ENCODE data around the gene COL13A1. TPM values are rescaled to one million over a fixed set of nuclear protein-coding genes. Genes with fewer than 3 reads are reported as not detected.

The COL13A1 gene
- total RNA-seq, 1 experiment from 2014 or later = 5.9 TPM

GRCh38 chr10:69791812-69792211 lies 9.9 kb upstream of the COL13A1 start:
- Histone ChIP-seq H3K4me2 (ENCODE audit: low read length) (no peak overlapping the region), H3K9me3 (ENCODE audit: control insufficient read depth in 1 of 2, insufficient read depth in 1 of 2, low read depth in 1 of 2, low read length in 2 of 2) (no peaks in the 10 kb centered on the region), H3K36me3 (ENCODE audit: control insufficient read depth in 1 of 2, insufficient read depth in 2 of 2, low read length in 2 of 2) (no peaks in the 10 kb centered on the region), H3K4me3 (replicated peaks in 1 of 2; ENCODE audit: low read depth in 1 of 2, low read length in 2 of 2) (no peak overlapping the region), H3K27me3 (ENCODE audit: insufficient read depth, low read length) (no peaks in the 10 kb centered on the region), H4K20me1 (ENCODE audit: insufficient read depth) (no peaks in the 10 kb centered on the region), H2AFZ (ENCODE audit: low read depth, low read length, poor library complexity, severe bottlenecking) (no peak overlapping the region), H3K9ac (ENCODE audit: low read length) (no peak overlapping the region), H3K27ac (ENCODE audit: low read depth, low read length) (no peak overlapping the region), H3K9me2 (ENCODE audit: insufficient read depth) (no peaks in the 10 kb centered on the region), H3K4me1 (ENCODE audit: control insufficient read depth in 1 of 2, insufficient read depth in 2 of 2, low read length in 2 of 2) (no peaks in the 10 kb centered on the region), H3K79me2 (ENCODE audit: insufficient read depth, low read length) (no peaks in the 10 kb centered on the region)
- ChIA-PET RAD21 (ENCODE audit: low non-redundant PET in 1 of 2, low total read pairs in 2 of 2, uncharacterized antibody in 2 of 2, unreplicated experiment in 2 of 2) (no interaction called here), POLR2A (no interaction called here), CTCF (interaction anchor here (1.7 kb wide), 1 partner anchor 9 kb away, joined by 6 read pairs; no protein-coding TSS in a partner anchor)
- intact Hi-C loops (cut with micrococcal nuclease) = no loop called here
- TF ChIP-seq JUND (IDR thresholded peaks at IDR 0.05) (no peak), CEBPB (IDR thresholded peaks at IDR 0.05; ENCODE audit: low read depth) (no peak), TCF7L2 (IDR thresholded peaks at IDR 0.05; ENCODE audit: borderline replicate concordance, extremely low read depth, insufficient read depth, insufficient read length) (no peak), YY1 (IDR thresholded peaks at IDR 0.05; ENCODE audit: extremely low read depth, insufficient replicate concordance, low read depth, low read length) (no peak), SRF (IDR thresholded peaks at IDR 0.05; ENCODE audit: low read depth) (no peak), CBX3 (IDR thresholded peaks at IDR 0.05; ENCODE audit: low read depth) (no peak), ZNF274 (IDR thresholded peaks at IDR 0.05; ENCODE audit: low read depth, low read length) (no peak), SP1 (IDR thresholded peaks at IDR 0.05; ENCODE audit: low read depth) (no peak), POLR2AphosphoS5 (IDR thresholded peaks at IDR 0.05; ENCODE audit: low read depth, low read length) (no peak), SIN3A (IDR thresholded peaks at IDR 0.05; ENCODE audit: low read depth) (no peak), ZFX (IDR thresholded peaks at IDR 0.05) (no peak)
- TF ChIP-seq, protein P1, sequence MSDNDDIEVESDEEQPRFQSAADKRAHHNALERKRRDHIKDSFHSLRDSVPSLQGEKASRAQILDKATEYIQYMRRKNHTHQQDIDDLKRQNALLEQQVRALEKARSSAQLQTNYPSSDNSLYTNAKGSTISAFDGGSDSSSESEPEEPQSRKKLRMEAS (IDR thresholded peaks at IDR 0.05) = no peak
- ATAC-seq = no peak
- BruUV-seq (replicated peaks) = no TSS peak
- no peak for DNase-seq (ENCODE audit: low read depth, low spot score)

DNA sequence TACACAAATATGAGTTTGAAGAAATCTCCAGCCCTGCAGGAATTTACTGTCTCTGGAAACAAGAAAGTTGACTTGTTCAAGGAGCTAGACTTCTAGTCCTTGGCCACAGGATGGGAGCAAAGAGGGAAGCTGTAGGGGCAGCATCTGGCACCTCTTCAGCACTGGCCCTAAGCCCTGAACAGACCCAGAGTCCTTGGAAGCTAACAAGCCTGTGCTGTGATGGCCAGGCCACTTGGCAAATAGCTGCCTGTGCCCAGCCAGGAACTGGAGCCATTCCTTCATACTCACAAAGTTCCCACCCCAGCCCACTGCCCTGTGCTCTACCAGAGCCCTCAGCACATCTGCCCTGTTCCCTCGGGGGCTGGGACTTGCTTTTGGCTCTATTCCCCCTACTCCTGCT lies 9.4 kb upstream of the COL13A1 start:
- H3K4me3 ChIP-seq (replicated peaks in 1 of 2; ENCODE audit: low read depth in 1 of 2, low read length in 2 of 2) = no peak overlapping the region
- H3K27ac ChIP-seq (ENCODE audit: low read depth, low read length) = no peak overlapping the region
- H3K4me2 ChIP-seq (ENCODE audit: low read length) = no peak overlapping the region
- H3K9me3 ChIP-seq (ENCODE audit: control insufficient read depth in 1 of 2, insufficient read depth in 1 of 2, low read depth in 1 of 2, low read length in 2 of 2) = no peaks in the 10 kb centered on the region
- RAD21 ChIA-PET (ENCODE audit: low non-redundant PET in 1 of 2, low total read pairs in 2 of 2, uncharacterized antibody in 2 of 2, unreplicated experiment in 2 of 2) = no interaction called here
- CTCF ChIA-PET = interaction anchor here (1.7 kb wide), 1 partner anchor 9 kb away, joined by 6 read pairs; no protein-coding TSS in a partner anchor
- no peaks in the 10 kb centered on the region for H3K36me3 ChIP-seq (ENCODE audit: control insufficient read depth in 1 of 2, insufficient read depth in 2 of 2, low read length in 2 of 2)
- no peaks in the 10 kb centered on the region for H3K4me1 ChIP-seq (ENCODE audit: control insufficient read depth in 1 of 2, insufficient read depth in 2 of 2, low read length in 2 of 2)
- no peak overlapping the region for H2AFZ ChIP-seq (ENCODE audit: low read depth, low read length, poor library complexity, severe bottlenecking)
- H3K79me2 ChIP-seq (ENCODE audit: insufficient read depth, low read length) = no peaks in the 10 kb centered on the region
- POLR2A ChIA-PET = no interaction called here
- no peak for ATAC-seq
- no peak for DNase-seq (ENCODE audit: low read depth, low spot score)
- no peaks in the 10 kb centered on the region for H3K27me3 ChIP-seq (ENCODE audit: insufficient read depth, low read length)
- H3K9ac ChIP-seq (ENCODE audit: low read length) = no peak overlapping the region
- H4K20me1 ChIP-seq (ENCODE audit: insufficient read depth) = no peaks in the 10 kb centered on the region
- intact Hi-C loops (cut with micrococcal nuclease) = no loop called here
- BruUV-seq (replicated peaks) = no TSS peak
- H3K9me2 ChIP-seq (ENCODE audit: insufficient read depth) = no peaks in the 10 kb centered on the region
- no peak for TF ChIP-seq SRF (IDR thresholded peaks at IDR 0.05; ENCODE audit: low read depth)
- no peak for TF ChIP-seq POLR2AphosphoS5 (IDR thresholded peaks at IDR 0.05; ENCODE audit: low read depth, low read length)
- TF ChIP-seq JUND (IDR thresholded peaks at IDR 0.05) = no peak
- TF ChIP-seq EZH2phosphoT487 (IDR thresholded peaks at IDR 0.05; ENCODE audit: borderline replicate concordance) = no peak
- TF ChIP-seq RAD21 (IDR thresholded peaks at IDR 0.05; ENCODE audit: low read depth) = no peak
- TF ChIP-seq FOSL1 (IDR thresholded peaks at IDR 0.05; ENCODE audit: low read depth) = no peak
- TF ChIP-seq CTCF (IDR thresholded peaks at IDR 0.05 in 2 of 3, conservative IDR thresholded peaks at IDR 0.05 in 1 of 3; ENCODE audit: borderline replicate concordance in 1 of 3, insufficient read depth in 1 of 3, low read depth in 2 of 3, low read length in 2 of 3) = no peak
- TF ChIP-seq SP1 (IDR thresholded peaks at IDR 0.05; ENCODE audit: low read depth) = no peak
- no peak for TF ChIP-seq EGR1 (IDR thresholded peaks at IDR 0.05; ENCODE audit: low read depth)
- TF ChIP-seq EZH2 (IDR thresholded peaks at IDR 0.05) = no peak
- TF ChIP-seq ZBTB33 (IDR thresholded peaks at IDR 0.05; ENCODE audit: extremely low read depth, insufficient replicate concordance, low read length) = no peak
- no peak for TF ChIP-seq CEBPB (IDR thresholded peaks at IDR 0.05; ENCODE audit: low read depth)
- TF ChIP-seq SIN3A (IDR thresholded peaks at IDR 0.05; ENCODE audit: low read depth) = no peak
